GM21786 (cell line): ENCODE data around the gene FOXB1.

Experiments
- ATAC-seq: cut with Tn5 transposase; IDR thresholded peaks from one replicate; pipeline ENCODE4 v1.9.1; 2021; ENCODE audit not compliant: unreplicated experiment

The FOXB1 gene

DNA sequence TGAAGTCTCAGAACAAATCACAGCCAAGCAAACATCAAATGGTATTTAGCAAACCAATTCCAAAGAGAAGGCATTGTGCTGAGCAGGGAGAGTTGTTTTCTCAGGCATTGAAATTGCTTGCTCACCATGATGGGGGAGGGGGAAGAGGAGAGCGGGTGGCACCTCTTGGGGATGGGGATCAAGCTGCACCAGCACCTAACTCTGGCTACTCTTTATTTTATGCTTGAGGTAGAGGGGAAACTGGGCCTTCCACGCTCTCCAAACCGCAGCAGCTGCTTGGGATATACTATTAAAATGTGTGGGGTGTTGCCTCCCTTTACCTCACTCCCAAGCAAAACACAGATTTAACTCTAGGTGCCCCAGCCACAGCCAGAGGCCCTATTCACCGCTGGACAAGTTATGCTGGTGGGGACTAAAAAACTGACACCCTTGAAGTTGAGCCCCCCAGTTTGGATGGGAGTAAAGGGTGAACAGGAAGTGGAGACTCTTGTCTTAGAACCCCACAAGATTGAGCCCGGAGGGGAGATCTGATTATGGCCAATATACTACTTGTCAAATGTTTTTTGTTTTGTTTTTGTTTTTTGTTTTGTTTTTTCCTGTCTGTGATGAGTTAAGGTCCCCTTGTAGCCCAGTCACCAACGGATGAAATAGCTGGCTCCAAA, 5.0 kb upstream of the FOXB1 start:
- no peak for ATAC-seq

DNA sequence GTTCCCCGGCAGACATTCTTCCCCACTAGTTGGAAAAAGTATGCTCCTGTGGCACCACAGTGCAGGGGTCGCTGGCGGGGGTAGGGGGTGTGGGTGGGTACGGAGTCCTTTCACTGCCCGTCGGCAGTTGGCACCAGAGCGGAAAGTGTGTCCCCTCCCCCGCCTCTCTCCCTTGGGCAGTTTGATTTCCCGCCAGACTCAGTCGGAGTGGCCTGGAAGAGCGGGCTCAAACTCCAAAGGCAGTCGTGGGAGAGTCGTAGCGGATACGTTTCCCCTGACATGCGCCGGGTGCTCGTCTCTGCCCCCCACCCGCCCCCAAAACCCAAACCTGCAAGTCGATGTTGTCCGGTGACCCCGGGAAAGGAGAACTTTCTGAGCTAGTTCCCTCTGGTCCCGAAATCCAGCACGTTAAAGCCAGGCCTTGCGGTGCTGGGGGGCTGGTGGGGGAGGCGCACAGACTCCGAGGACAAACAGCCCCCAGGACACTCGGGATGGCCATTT, 4.4 kb upstream of the FOXB1 start:
- no peak for ATAC-seq

DNA sequence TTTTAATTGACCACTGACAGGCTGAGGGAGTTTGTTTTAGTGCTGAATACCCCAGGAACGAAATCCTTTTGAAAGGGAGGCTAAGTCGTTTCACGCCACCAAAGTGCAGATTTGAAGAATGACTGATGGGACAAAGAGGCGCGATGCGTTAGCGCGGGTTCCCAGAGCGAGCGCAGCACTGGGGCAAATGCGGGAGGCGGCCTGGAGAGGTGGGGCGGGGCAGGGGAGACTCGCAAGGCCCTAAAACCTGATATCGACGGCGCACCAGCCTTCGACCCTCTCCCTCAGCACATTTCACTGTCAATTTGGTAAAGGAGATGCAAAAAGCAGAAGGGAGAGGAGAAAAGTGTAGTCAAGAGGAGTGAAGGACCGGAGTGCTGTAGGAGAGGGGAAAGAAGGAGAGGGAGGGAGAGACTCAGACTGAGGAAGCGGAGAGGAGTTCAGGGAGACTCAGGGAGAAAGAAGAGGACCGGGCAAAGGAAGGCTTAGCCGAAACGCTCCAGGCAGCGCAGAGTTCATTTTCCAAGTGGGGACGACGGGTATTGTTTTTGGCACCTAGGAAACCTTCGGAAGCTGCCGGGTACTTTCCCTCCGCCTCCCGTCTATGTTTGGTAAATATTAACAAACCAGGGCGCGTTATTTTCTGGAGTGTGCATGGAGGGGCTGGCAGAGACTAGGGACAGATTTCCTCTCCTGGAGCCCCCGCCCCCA, 3.8 kb upstream of the FOXB1 start:
- no peak for ATAC-seq

DNA sequence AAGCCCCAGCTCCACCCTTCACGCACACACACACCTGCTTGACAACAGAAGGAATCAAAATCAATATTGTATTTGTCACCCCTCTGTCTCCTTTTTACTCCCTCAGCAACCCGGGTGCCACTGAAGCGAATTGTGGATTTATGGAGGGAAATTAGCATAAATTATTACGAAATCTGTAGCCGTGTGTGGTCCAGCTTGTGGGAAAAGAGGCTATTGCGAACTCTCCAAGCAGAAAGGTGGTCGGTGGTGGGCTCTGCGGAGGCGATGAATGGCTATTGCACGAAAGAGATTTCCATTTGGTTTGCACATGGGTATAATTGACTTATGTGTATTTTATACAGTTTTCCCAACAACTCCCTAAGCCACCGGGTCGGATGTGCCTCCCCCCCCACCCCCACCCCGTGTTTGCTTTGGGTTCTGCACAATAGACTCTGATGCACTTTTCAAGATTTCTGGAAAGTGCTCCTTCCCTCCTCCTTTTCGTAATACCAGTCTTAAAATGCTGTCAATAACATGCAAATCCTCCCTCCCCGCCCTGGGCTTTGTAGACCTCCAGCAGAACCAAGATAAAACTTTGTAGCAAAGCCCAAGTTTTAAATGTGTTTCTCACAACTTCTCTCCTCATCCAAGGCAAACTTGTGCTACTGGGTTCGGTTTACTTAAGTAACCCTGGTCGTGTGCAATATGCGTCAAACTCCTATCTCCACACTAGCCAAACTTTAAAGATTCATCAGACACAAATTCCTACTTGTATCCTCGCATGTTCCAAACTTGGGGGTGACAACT, 3.1 kb upstream of the FOXB1 start:
- ATAC-seq, result no peak

DNA sequence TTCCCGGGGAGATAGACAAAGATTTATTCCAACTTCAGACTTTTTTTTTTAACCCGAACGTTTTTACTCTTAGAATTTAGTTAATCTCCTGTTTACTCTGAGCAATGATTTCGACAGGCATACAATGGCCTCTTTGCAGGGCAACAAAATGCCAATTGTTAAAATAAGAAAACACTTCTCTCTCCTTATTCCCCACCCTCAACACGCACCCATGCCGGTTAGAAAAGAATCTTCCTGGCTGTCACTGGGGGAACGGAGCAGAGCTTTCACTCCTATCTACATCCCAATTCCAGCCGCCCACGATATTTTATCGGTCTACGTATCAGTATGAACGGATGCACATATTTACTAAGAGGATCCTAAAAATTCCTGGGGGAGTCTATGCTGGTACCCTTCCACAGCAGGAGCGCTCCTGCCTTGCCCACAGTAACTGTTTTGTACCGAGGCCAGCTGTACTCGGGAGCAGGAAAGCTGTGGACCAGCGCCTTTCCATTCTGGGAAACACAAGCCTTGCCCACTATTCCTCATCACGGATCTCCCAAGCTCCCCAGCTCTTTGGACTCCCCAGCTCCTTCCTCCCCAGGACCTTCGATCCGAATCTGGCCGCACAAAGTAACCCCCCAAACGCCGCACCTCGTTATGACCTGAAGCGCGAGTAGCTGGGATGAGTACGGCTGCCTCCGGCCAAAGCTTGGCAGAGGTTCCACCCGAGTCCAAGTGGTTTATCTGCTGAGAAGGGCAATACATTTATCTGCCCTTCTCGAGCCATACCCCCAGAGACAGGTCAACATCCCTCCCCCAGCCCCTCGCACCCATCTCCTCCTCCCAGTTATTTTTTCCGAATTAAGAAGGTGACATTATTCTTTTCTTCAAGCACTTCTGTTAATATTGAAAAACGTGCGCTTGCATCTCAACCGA, 2.2 kb upstream of the FOXB1 start:
- no peak for ATAC-seq

- ATAC-seq, result no peak
Measured at GRCh38 chr15:60002528-60003218, 1.4 kb upstream of the FOXB1 start.

- no peak for ATAC-seq
Measured at GRCh38 chr15:60003243-60004008, 685 bp upstream of the FOXB1 start.

DNA sequence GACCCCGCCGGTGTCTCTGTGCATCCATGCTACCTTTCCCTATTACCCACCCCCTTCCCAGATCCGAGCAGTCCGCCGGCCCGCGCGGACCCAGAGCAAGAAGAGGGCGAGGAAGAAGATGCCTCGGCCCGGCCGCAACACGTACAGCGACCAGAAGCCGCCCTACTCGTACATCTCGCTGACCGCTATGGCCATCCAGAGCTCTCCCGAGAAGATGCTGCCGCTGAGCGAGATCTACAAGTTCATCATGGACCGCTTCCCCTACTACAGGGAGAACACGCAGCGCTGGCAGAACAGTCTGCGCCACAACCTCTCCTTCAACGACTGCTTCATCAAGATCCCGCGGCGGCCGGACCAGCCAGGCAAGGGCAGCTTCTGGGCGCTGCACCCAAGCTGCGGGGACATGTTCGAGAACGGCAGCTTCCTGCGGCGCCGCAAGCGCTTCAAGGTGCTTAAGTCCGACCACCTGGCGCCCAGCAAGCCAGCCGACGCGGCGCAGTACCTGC, 788 bp downstream of the FOXB1 start:
- no peak for ATAC-seq

GRCh38 chr15:60005352-60006202, 1.5 kb downstream of the FOXB1 start:
- ATAC-seq, result no peak

GRCh38 chr15:60006203-60006862, 2.2 kb downstream of the FOXB1 start:
- peak; percentile 55 for ATAC-seq

DNA sequence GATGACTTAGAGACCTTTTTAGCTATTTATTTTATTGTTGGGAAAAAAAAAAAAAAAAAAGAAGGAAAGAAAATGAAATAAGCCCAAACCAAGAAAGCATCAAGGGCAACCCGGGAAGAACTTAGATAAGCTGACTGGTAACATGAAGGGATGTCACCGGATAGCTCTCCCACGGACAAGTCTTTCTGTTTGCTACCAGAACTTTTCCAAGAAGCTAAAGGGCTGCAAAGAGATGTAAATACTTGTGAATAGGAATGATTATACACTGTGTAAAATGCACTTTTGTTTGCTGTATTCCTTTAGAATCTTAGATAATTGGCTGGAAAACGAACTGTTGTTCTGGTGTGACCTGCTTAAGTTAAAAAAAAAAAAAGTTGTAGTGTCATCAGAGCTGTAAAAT, 2.8 kb downstream of the FOXB1 start:
- no peak for ATAC-seq

- ATAC-seq, result no peak
Measured at GRCh38 chr15:60009124-60009960, 5.2 kb downstream of the FOXB1 start.

GRCh38 chr15:60009980-60010732, 6.0 kb downstream of the FOXB1 start:
- no peak for ATAC-seq

GRCh38 chr15:60010858-60011257, 6.7 kb downstream of the FOXB1 start:
- no peak for ATAC-seq

DNA sequence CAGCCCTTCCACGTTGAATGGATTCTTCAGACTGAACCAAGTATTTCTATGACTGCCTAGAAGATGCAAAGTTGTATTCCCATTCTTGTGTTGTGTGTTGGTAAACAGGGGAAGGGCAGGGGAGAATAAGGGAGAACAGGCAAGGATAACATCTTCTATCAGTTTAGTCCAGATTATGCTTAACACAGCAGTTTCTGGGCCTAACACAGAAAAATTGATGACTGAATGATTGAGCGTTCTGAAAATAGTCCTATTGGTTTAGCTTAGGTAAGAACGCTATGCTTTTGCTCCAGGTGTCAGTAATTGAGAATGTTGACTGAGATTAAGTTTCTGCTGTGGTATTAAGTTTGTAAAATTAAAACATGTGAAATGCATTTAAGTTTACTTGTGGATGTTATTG, 8.6 kb downstream of the FOXB1 start:
- no peak for ATAC-seq
